GM18507 (cell line): ENCODE results near the gene HOXA5.
A peak's percentile ranks its signal among the peaks of the same experiment; 100 is the strongest.

ENCODE experiments used
- DNase-seq: peaks from one replicate; pipeline ENCODE4 v3.0.0; 2011; ENCODE audit warnings: low read depth; ENCODE audit not compliant: insufficient read length; ENCODE audit errors: extremely low spot score
- FAIRE-seq: peaks from 2 replicates; lab custom pipeline; 2011; peaks lifted over from hg19 to GRCh38; lab: Jason Lieb, UNC

The HOXA5 gene

DNA sequence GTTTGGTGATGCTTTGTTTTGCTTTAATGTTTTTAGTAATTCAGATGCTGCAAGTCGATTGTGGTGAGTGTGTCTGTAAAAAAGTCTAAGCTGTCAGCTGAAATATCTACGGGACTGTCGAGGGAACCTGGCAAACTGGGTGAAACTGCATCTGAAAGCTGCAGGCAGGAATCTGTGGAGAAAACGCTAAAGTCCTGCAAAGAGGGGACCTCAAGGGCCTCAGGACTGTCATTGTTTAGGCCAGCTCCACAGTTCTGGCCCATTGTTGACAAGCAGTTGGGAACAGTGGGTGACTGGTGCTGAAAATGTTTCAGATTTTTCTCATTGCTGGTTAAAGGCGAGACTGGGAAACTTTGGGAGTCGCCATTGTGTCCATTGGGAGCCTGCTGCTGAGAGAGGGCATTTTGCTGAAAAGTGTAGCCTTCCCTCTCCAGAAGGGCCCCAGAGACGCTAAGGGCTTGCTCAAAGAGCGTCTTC lies 42.7 kb downstream of the HOXA5 start:
- FAIRE-seq (no peak), DNase-seq (no peak)

DNA sequence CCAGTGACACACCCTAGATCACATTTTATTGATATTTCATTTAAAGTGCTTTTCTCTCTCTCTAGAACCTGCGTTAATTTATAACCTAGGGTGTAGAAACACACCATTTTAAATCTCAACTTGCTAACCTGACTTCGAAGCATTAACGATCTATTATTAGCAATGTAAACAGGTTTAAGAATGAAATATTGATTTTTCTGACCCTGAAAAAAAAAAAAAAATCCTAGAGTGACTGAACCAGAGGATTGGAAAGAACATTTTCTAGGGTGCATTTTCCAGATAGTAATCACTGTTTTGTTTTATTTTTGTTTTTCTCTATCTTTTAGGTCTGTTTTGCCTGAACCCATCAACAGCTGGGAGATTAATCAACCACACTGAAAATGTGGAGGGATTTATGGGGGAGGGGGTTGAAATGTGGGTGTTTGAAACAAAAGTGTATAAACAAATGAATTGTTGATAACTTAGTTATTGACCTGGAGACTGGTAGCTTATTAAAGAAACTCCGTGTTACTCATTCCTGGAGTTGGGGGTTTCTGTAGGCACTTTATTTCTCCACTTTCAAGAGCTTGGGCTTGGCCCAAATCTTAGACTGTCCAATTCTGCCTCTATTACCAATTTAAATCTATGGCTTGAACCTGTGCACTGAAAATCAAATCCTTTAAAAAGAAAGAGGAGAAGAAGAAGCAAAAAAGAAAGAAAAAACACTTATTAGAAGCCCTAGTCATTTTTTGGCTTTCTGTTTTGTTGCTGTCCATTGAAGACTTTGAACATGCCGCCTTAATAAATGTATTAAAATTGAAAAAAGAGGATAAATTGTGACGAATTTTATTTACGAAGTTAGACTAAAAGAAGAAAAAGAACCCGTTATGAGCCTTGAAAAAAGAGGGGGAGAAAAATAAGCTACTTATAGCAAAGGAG lies 43.8 kb downstream of the HOXA5 start:
- DNase-seq: no peak

DNA sequence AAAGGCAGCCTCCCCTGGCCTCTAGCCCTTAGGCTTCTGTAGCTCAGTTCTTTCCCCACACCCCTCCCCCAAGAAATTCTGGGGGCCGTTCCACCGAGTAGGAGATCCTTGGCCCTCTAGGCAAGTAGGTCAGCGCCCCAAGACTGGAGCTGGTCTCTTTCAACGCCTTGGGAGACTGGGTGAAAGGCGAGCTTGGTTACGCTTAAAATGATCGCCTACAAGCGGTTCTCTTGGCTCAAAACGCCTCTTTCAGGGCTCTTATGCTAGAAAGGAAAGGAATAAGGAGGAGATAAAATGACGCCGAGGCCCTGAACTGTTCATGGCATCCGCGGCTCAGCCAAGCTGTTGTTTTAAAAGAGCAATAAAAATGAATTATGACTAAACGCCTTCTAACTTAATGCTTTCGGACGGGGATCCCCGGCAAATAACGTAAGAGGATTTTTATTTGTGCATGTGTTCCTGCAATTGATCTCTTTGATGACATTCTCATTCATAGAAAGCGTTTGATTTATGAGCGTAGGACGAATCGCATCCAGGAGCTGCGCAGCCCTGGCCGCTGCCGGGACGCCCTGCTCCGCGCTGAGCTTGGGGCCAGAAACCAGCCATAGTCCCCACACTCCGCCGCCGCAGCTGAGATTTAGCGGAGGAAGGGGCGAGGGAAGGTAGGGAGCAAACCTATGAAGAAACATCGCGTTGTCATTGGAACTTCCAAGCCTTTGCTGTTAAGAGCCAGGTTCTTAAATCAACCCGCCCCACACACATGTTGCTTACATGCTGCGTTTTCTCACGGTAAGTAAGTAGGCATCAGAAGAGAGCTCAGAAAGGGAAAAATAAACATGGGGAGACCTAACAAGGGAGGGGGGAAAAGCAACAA lies 44.7 kb downstream of the HOXA5 start:
- no peak for FAIRE-seq
- no peak for DNase-seq

More for the DNA sequence above, 43.8 kb downstream of the HOXA5 start:
- no peak for FAIRE-seq

DNA sequence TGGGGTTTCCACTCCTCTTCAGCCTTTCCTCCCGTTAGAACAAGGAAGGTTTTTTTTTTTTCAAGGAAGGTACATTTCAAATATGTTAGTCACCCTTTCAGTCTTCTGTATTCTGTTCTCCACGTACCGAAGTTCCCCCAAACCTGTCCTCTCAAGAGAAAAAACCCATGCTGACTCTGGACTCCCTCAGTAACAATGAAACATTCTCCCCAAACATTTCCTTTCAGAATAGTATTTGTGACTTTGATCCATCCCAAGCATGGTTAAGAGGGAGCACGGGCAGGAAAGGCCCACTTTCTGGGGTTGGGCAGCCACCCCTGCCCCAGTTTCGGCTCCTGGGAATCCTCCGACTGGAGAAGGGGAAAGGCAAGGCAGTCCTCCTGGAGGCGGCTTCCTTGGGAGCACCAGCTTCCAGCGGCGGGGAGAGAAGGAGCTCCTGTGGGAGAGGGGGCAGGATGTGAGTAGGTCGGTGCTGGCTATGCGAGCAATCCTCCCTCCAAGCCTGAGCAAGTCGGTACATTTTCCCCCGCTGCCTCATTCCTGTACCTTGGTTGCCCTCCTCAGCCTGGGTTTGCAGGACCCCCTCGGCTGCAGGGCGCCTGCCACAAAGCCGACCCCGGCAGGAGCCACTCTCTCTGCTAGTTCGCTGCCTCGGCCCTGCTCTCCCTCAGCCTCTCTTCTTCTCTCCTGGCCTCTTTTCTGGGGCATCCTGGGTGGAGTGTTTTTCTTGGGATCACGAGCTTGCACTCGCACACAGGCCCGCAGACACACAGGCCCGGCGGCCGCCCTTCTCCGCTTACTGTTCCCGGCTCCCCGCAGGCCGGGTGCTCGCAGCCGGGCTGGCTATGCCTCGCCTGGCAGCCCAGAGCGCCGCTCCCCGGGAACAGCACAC lies 45.5 kb downstream of the HOXA5 start:
- DNase-seq: no peak
- FAIRE-seq: no peak

DNA sequence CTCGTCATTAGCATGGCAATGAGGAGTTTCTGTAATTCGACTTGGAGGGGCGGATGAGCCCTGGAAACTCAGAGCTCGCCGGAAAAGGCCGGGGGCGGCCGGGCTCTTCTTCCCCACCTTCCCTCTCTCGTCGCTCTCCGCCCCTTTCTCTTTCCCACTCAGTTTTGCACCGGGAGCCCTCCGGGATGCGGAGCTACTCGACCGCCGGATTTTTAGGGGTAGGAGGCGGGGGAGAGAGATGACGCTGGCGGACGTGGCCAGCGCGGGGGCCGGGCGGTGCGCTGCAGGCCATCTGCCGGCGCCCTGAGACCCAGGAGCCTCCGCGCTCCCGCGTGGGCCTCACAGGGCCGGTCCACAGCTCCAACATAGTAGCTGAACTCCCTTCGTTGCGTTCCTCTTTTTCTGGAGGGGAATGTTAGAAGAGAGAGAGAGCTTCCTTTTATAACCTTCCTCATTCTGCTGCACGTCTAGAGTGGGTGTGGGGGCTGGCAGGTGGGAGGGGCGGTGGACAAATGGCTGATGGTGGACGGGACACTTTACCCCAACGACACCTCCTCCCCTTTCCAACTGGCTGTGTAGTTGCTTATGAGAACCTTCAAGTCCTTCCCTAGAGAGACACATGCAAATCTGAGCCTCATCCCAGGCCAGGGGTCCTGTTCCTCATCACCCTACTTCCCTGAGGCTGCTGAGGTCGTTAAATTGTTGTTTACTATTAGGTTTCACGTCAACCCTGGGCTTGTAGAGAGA lies 46.5 kb downstream of the HOXA5 start:
- DNase-seq (peak; percentile 28), FAIRE-seq (peak; percentile 33)

DNA sequence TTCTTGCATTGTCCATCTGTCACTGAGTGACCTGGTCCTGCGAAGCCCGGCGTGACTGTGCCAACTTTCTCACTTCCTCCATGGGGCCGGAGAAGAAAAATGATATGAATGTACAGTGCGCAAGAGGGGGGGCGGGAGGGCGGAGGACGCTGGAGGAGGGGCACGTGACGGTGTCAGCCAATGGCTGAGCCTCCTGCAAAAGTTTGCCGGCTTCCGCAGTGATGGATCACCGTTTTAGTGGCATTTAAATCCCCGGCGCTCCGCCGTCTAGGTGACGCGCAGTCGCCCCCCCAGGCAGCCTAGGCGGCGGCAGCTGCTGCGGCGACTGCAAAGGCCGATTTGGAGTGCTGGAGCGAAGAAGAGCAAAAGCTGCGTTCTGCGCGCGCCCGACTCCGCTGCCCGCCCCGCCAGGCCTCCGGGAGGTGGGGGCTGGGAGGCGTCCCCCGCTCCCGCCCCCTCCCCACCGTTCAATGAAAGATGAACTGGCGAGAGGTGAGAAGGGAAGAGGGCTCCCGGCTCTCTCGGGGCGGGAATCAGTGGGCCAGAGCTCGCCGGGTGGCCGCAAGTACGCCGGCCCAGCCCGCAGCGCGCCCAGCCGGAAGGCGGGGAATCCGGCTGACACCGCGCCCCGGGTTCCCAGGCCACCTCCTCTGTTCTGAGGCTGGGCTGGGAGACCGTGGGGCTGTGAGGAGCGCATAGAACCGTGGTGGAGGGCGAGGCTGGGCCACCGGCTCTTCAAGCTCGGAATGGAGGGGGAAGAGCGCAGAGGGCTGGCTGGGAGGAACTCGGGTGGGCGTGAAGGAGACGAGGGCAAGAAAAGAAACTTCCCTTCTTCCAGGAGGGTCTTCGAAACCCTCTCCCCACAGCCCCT lies 47.3 kb downstream of the HOXA5 start, which contains the start of gene HOXA1:
Gene HOXA1 (minus strand): TSS at position 104 of the 871 bp plus-strand sequence. CDS start 88 bp downstream, at position 16.
- FAIRE-seq: peak; percentile 96
- peak; percentile 93 for DNase-seq

DNA sequence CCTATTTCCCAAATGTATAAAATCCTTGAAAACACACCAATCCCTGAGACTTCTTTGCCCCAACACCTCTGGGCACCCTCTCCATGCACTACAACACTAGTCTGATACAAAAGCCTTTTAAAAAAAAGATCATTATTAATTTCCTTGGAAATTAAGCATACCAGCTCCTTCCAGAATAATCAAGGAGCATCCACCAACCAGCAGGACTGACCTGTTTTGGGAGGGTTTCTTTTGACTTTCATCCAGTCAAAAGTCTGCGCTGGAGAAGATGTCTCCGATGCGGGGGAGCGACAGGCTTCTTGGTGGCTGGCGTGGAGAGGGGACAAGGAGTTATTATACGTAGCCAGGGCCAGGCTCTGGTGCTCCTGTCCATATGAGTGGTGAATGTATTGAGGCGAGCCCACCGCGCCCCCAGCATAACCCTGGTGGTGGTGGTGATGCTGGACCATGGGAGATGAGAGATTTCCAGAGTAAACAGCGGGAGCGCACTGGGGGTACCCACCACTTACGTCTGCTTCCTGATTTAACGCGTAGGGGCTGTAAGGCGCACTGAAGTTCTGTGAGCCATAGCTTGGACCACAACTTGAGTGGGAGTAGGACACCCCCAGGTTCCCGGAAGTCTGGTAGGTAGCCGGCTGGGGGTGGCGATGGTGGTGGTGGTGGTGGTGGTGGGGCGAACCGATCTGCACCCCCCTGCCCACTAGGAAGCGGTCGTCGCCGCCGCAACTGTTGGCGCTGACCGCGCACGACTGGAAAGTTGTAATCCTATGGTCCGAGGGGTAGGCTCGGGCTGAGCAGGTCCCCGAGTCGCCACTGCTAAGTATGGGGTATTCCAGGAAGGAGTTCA lies 48.2 kb downstream of the HOXA5 start:
- FAIRE-seq (no peak), DNase-seq (no peak)

DNA sequence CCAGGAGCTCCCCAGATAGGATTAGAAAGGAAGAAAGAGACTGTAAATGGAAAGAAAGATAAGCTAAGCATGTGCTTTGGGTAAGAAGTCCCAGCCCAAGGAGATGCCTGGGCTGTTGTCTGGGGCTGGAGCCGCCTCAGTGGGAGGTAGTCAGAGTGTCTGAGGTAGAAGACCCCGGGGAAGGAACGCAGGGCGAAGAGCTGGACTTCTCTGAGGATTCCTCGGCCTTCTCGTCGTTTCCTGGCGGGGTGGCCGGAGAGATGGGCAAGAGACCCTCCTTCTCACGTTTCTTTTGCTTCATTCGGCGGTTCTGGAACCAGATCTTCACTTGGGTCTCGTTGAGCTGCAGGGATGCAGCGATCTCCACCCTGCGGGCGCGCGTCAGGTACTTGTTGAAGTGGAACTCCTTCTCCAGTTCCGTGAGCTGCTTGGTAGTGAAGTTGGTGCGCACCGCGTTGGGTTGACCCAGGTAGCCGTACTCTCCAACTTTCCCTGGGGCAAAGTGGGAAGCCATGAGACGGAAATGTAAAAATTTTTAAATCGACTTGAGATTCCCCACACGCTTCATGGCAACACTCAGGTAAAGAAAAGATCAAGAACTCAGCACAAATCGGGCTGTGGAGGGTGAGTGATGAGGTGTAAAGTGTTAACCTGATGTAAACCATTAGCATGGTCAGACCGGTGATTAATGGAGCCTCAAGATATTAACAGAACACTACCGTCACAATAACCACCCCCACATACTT lies 49.0 kb downstream of the HOXA5 start:
- FAIRE-seq: no peak
- no peak for DNase-seq

DNA sequence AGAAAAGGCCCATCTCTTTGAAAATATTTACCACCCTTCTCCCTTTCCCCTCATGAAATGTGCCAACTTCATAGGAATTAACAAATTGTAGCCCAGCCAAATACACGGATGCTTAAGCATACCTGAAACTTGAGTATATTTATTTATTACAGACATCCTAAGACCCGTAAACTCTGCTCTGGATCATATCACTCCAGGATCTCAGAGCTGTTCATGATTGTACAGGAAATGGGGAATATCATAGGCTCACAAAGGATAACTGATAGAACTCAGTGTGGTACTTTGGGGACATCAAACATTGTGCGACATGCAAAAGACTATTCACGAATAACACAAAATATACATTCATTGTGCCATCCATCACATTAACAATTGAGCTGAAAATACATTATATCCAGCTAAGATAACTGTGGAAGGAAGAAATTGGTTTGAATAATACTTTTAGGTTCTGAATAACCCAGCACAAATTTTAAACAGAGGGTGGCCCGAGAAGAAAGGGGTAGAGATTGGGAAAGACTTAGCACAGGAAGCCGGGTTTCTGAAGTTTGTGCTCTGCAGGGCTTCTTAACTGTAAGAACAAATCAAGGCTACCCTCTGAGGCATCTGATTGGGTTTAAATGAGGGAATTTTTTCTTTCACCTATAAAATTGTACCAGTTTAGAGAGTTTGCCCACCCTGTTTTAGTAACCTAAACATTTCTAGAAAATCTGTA lies 50.1 kb downstream of the HOXA5 start:
- DNase-seq (no peak), FAIRE-seq (no peak)

DNA sequence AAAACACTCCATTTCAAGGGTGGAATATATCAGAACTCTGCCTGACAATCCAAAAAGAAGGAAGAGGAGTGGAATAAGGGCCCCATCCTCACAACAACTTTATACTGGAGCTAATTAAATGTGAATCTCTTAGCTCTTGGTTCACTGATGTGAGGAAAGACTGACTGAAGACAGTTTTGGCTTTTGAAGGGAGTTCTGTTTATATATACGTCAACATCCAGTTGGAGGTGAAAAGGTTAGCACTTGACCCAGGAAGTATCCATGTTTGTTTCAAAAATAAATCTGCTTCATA lies 50.7 kb downstream of the HOXA5 start:
- FAIRE-seq (no peak), DNase-seq (no peak)

DNA sequence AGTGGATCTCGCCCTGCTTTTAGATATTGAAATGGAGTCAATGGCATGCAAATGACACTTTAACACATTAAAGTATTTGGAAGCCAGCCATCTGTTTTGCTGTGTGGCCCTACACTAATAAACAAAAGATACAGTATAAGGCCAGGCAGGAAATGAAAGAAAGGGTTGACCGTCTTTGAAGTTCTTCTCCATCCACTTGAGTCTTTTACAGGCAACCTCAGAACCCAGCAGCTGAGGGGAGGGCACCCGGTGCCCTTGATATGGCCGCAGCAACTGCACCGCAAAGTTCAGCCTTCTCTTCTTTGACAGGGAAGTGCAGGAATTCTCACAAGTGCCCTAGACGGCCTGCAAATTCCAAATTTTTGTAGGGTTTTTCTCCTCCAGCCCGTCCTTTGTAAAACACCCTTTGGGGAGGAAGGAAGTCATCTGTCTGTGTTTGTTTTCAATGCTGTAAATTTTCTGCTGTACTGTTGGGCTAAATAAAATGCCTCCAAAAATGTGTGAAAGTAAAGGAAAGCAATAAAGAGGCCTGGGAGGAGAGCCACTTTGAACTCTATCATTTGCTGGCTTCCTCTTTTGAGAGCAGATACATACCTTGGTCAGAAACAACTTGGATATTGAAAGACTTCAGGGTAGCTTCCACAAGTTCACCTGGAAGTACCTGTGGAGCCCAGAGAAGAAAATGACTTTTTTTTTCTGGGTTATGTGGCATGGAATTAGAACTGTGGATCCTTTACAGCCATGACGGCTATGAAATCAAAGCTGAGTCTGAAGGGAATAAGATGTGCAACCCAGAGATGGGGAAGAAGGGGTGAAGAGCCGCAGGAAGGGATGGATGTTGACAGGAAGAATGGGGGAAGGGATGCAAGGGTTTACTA lies 51.3 kb downstream of the HOXA5 start:
- DNase-seq: no peak
- no peak for FAIRE-seq

DNA sequence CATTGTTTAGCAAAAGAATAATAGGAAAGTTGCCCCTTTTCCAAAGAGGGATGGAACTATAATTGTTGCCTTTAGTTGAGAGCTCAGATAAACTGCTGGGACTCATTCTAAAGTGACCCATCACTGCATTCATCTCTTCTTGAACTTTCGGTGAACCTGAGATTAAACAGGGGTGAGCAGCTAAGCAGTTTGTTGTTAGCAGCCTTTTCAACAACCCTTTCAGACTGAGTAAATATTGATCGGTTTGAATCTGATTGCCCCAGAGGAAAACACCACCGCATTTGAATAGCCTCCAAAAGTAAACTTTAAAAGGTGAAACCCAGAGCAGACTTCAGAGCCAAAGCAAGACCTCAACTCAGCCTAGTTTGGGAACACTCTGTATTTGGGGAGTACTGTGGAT lies 52.4 kb downstream of the HOXA5 start:
- DNase-seq: no peak
- FAIRE-seq: no peak
